ENCODE measurements around the gene PLEKHB2. TPM values are rescaled to one million over a fixed set of nuclear protein-coding genes. Genes with fewer than 3 reads are reported as not detected.

PLEKHB2 gene
- total and polyA plus RNA-seq, 3 experiments from 2014 or later, result 47.7 to 84.5 (median 48.2) TPM

DNA sequence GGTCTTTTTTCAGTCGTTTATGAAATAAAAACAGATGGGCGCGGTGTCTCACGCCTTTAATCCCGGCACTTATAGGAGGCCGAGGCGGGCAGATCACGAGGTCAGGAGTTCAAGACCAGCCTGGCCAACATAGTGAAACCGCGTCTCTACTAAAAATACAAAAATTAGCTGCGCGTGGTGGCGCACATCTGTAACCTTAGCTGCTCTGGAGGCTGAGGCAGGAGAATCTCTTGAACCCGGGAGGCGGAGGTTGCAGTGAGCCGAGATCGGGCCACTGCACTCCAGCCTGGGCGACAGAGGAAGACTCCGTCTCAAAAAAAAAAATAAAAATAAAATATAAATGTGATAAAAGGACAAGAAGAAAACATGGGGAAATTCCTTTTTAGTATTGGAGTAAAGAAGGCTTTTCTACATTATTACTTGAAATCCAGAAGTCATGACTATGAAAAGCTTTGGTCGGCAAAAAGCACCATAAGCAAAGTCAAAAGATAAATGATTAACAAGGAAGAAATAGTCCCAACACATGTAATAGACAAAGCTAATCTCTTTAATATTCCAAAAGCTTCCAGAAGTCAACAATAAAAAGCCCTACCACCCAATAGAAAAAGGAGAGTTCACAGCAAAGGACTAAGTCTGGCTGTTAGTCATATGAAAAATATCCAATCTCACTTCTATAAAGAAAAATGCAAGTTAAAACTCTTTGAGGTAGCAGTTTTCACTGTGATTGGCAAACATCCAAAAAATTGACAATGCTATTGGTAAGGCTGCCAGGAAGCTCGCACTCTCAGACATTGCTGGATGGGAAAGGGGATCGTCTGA is 10.5 kb upstream of the PLEKHB2 start:
- Mint-ChIP-seq H3K27ac (peak overlapping the region in 6 of 8 donors; percentile 81 to 98 (median 96)), H3K27me3 (peaks cover 0 to 3% of the 10 kb centered on the region in 2 donors), H3K36me3 (peaks cover 0 to 13% (median 0%) of the 10 kb centered on the region in 3 donors), H3K4me1 (peaks cover 17 to 27% (median 26%) of the 10 kb centered on the region in 3 donors), H3K9me3 (no peaks in the 10 kb centered on the region), H3K4me3 (peak overlapping the region; percentile 90 to 99 (median 94))
- H3K36me3 ChIP-seq (ENCODE audit: insufficient read depth, low read length), result no peaks in the 10 kb centered on the region
- no peaks in the 10 kb centered on the region for H3K27me3 ChIP-seq (ENCODE audit: insufficient read depth, low read length, poor library complexity, severe bottlenecking)
- no peak overlapping the region for H3K27ac ChIP-seq (ENCODE audit: low read depth, low read length)
- no peak overlapping the region for H3K4me3 ChIP-seq (ENCODE audit: low read length)
- no peaks in the 10 kb centered on the region for H3K9me3 ChIP-seq (ENCODE audit: low read length)
- DNase-seq, result no peak
- POLR2A ChIA-PET, result interaction anchor here (1.4 kb wide), 1 partner anchor 10 kb away, joined by 6 read pairs; the partner anchor contains the start of gene PLEKHB2
- H3K4me1 ChIP-seq (ENCODE audit: insufficient read depth, low read length), result peaks cover 22% of the 10 kb centered on the region
- CTCF ChIA-PET, result interaction anchor here (3.6 kb wide), 1 partner anchor 9 kb away, joined by 20 read pairs; the partner anchor contains the start of gene PLEKHB2

DNA sequence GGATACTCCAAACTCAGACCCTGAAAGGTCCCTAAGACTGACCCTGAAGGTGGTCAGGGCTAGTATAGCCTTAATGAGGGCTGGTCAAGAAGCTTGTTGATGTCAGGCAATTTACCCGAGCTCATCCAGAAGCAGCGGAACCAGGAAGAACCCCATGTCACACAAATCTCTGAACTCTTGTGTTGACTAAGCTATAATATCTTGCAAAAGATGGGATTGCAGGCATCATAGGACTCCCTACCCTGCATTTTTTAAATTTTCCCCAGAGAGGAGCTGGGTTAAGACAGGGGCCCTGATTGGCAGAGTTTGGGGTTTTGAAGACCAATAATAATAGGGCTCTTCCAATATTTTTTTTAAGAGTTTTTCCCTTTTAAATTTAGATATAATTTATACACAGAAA is 2.0 kb upstream of the PLEKHB2 start:
- Mint-ChIP-seq H3K4me1 (peaks cover 34 to 43% (median 38%) of the 10 kb centered on the region in 3 donors), H3K4me3 (peak overlapping the region in 2 of 7 donors; percentile 33 to 63), H3K9me3 (peaks cover 0 to 3% (median 0%) of the 10 kb centered on the region in 5 donors), H3K27me3 (peaks cover 0 to 2% of the 10 kb centered on the region in 2 donors), H3K36me3 (peaks cover 0 to 9% (median 0%) of the 10 kb centered on the region in 3 donors), H3K27ac (peak overlapping the region in 6 of 8 donors; percentile 31 to 83 (median 74))
- Histone ChIP-seq H3K4me1 (ENCODE audit: insufficient read depth, low read length) (peaks cover 30% of the 10 kb centered on the region), H3K27me3 (ENCODE audit: insufficient read depth, low read length, poor library complexity, severe bottlenecking) (no peaks in the 10 kb centered on the region), H3K9me3 (ENCODE audit: low read length) (no peaks in the 10 kb centered on the region), H3K4me3 (ENCODE audit: low read length) (no peak overlapping the region), H3K36me3 (ENCODE audit: insufficient read depth, low read length) (no peaks in the 10 kb centered on the region), H3K27ac (ENCODE audit: low read depth, low read length) (no peak overlapping the region)
- POLR2A ChIA-PET, result interaction anchor here (0.7 to 2.6 kb wide), 4 partner anchors 9 to 922 kb away, joined by 3 to 38 read pairs (median 8); partner anchors contain the start of genes FAM168B and SMPD4
- CTCF ChIA-PET, result interaction anchor here (2.1 to 3.6 kb wide), 2 partner anchors 10 to 306 kb away, joined by 8 to 20 read pairs; partner anchors contain the start of gene FAM168B
- no peak for DNase-seq

DNA sequence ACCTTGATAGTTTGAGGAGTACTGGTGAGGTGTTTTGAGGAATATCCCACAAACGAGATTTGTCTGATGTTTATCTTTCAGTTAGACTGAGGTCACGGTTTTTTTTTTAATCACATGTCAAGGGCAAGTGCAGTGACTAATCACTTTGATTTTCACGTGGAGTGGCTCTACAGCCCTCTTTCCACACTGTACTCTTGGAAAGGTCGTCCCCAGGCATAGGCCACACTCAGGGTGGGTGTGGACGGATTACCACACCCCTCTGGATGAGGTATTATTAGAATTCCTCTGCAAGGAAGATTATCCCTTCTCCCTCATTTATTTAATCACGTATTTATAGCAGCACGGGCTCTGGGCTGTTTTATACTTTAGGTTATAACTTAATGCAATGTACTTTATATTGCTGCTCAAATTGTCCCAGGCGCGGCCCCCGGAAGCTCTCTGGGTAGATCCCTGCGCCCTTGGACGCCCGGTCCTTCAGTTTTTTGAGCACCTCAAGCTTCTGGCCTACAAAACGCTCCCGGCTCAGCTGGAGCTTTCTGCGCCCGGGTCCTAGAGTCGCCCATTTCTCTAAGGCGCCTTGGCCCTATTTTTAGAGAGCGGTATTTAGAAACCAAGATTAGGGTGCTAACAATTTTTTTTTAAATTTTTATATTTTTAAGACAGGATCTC is 515 bp upstream of the PLEKHB2 start:
- Mint-ChIP-seq H3K36me3 (peaks cover 0 to 19% (median 2%) of the 10 kb centered on the region in 3 donors), H3K4me3 (peak overlapping the region; percentile 85 to 100 (median 96)), H3K4me1 (peaks cover 42 to 54% (median 50%) of the 10 kb centered on the region in 3 donors), H3K9me3 (peaks cover 0 to 3% (median 0%) of the 10 kb centered on the region in 5 donors), H3K27ac (peak overlapping the region; percentile 81 to 99 (median 98)), H3K27me3 (peaks cover 0 to 2% of the 10 kb centered on the region in 2 donors)
- POLR2A ChIA-PET, result interaction anchor here (1.3 to 2.6 kb wide), 3 partner anchors 10 to 64 kb away, joined by 3 to 38 read pairs (median 6); partner anchors contain the start of gene FAM168B
- CTCF ChIA-PET, result interaction anchor here (0.9 to 3.6 kb wide), 4 partner anchors 11 to 388 kb away, joined by 3 to 20 read pairs (median 6); partner anchors contain the start of genes FAM168B and MZT2A
- DNase-seq, result peak; percentile 24 to 77 (median 67)
- Histone ChIP-seq H3K27ac (ENCODE audit: low read depth, low read length) (peak overlapping the region; percentile 94), H3K36me3 (ENCODE audit: insufficient read depth, low read length) (no peaks in the 10 kb centered on the region), H3K9me3 (ENCODE audit: low read length) (no peaks in the 10 kb centered on the region), H3K4me1 (ENCODE audit: insufficient read depth, low read length) (peaks cover 33% of the 10 kb centered on the region), H3K4me3 (ENCODE audit: low read length) (peak overlapping the region; percentile 89), H3K27me3 (ENCODE audit: insufficient read depth, low read length, poor library complexity, severe bottlenecking) (no peaks in the 10 kb centered on the region)

DNA sequence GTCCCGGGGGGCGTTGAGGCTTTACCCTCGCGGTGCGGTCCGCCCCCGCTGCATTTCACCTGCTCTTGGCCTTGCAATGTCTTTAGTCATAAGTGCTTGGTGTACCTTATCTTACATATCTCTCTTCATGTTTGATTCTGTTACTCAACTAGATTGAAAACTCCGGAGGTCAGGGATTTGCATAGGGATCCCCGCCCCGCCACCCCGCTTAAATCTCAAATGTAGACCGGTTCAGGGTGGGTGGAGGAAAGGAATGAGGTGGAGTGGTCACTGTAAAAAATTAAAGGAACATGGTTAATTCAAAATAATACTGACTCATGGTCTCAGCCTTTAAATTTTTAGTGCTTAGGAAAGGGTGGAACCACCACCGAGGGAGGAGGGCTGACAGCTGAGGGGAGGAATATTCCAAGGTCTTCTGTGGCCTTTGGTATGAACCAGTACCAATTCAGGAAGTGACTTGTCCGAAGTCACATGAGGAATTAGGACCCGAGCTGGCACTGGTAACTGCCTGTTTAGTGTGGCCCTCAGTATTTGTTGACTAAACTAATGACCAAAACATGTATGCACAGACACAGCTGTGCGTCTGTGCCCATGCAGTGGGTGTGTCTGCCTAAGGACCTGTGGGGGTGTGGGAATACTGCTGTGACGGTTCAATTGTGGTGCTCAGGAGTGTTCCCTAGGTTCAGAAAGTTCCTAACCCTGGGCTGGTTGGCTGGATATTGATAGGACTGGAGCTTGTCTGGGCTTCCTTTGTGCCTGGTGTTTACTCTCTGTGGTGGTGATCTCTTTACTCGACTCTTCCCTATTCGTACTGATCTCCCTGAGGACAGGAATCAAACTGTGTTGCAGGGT is 1.0 kb downstream of the PLEKHB2 start:
- POLR2A ChIA-PET, result interaction anchor here (2.6 kb wide), 1 partner anchor 13 kb away, joined by 38 read pairs; the partner anchor contains the start of gene FAM168B
- Histone ChIP-seq H3K9me3 (ENCODE audit: low read length) (no peaks in the 10 kb centered on the region), H3K27me3 (ENCODE audit: insufficient read depth, low read length, poor library complexity, severe bottlenecking) (no peaks in the 10 kb centered on the region), H3K4me1 (ENCODE audit: insufficient read depth, low read length) (peaks cover 44% of the 10 kb centered on the region), H3K4me3 (ENCODE audit: low read length) (peak overlapping the region; percentile 89), H3K36me3 (ENCODE audit: insufficient read depth, low read length) (no peaks in the 10 kb centered on the region), H3K27ac (ENCODE audit: low read depth, low read length) (peak overlapping the region; percentile 94)
- Mint-ChIP-seq H3K9me3 (peaks cover 0 to 3% (median 0%) of the 10 kb centered on the region in 5 donors), H3K27ac (peak overlapping the region; percentile 81 to 99 (median 98)), H3K4me1 (peaks cover 52 to 67% (median 65%) of the 10 kb centered on the region in 3 donors), H3K27me3 (peaks cover 0 to 2% of the 10 kb centered on the region in 2 donors), H3K4me3 (peak overlapping the region; percentile 85 to 100 (median 96)), H3K36me3 (peaks cover 0 to 28% (median 10%) of the 10 kb centered on the region in 3 donors)
- CTCF ChIA-PET, result interaction anchor here (1.5 to 3.6 kb wide), 2 partner anchors 13 kb away, joined by 3 to 20 read pairs; partner anchors contain the start of gene FAM168B
- peak in 2 of 5 donors; percentile 13 to 19 for DNase-seq

DNA sequence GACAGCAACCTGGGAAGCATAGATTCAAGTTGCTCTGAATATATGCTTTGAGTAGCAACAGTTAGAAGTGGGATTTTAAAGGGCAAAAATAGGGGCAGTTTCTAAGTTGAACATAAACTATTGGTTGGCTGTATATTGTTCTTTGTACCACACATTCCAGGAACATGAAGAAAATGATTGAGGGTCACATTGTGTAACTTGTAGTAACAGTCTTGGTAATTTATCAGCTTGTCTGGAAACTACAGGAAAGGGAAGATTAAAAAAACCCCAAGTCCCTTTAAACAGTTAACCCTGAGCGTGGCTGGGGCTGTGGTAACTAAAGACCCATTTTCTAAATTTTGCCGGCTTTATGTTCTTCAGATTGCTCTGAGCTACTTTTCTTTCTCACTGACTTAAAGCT is 7.4 kb downstream of the PLEKHB2 start:
- DNase-seq, result no peak
- Mint-ChIP-seq H3K36me3 (peaks cover 6 to 54% (median 22%) of the 10 kb centered on the region in 3 donors), H3K27ac (peak overlapping the region in 2 of 8 donors; percentile 51 to 68), H3K4me3 (no peak overlapping the region), H3K27me3 (no peaks in the 10 kb centered on the region), H3K9me3 (no peaks in the 10 kb centered on the region), H3K4me1 (peaks cover 66 to 88% (median 87%) of the 10 kb centered on the region in 3 donors)
- CTCF ChIA-PET, result no interaction called here
- H3K4me3 ChIP-seq (ENCODE audit: low read length), result no peak overlapping the region
- H3K27me3 ChIP-seq (ENCODE audit: insufficient read depth, low read length, poor library complexity, severe bottlenecking), result no peaks in the 10 kb centered on the region
- no peak overlapping the region for H3K27ac ChIP-seq (ENCODE audit: low read depth, low read length)
- peaks cover 26% of the 10 kb centered on the region for H3K4me1 ChIP-seq (ENCODE audit: insufficient read depth, low read length)
- POLR2A ChIA-PET, result interaction anchor here (0.6 kb wide), 1 partner anchor 9 kb away, joined by 9 read pairs; no protein-coding TSS in a partner anchor
- no peaks in the 10 kb centered on the region for H3K36me3 ChIP-seq (ENCODE audit: insufficient read depth, low read length)
- H3K9me3 ChIP-seq (ENCODE audit: low read length), result no peaks in the 10 kb centered on the region

DNA sequence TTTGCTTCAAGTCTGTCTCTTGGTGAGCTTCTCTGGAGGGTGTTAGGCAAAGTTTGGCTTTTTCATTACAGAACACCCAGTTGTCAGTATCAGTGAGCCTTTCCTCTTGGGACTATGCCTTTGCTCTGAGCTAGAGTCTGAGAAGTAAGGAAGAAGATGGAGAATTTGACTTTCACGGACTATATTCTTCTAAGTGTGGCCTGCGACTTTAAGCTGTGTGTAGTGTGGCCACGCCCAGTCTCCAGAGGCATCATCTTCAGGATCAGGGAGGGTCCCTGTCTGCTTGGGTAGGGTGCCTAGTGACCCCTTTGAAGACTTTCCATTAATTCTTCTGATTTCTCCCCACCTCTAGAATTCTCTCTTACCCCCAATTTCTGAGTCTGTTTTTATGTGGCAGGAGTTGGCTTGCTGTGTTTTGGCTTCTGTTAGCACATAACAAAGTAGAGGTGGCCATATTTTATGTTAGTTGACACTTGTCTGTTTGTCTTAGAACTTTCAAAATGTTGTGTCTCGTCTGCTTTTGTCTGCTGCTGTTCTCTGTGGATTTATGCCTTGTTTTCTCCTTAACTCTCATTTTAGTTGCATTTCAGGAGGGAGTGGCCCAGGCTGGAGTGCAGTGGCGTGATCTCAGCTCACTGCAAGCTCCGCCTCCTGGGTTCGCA is 8.6 kb downstream of the PLEKHB2 start:
- H3K36me3 Mint-ChIP-seq, result peaks cover 6 to 56% (median 25%) of the 10 kb centered on the region in 3 donors
- Histone ChIP-seq H3K36me3 (ENCODE audit: insufficient read depth, low read length) (no peaks in the 10 kb centered on the region), H3K4me1 (ENCODE audit: insufficient read depth, low read length) (peaks cover 20% of the 10 kb centered on the region), H3K4me3 (ENCODE audit: low read length) (no peak overlapping the region), H3K27ac (ENCODE audit: low read depth, low read length) (no peak overlapping the region), H3K27me3 (ENCODE audit: insufficient read depth, low read length, poor library complexity, severe bottlenecking) (no peaks in the 10 kb centered on the region), H3K9me3 (ENCODE audit: low read length) (no peaks in the 10 kb centered on the region)
- POLR2A ChIA-PET, result no interaction called here
- peak overlapping the region in 3 of 8 donors; percentile 36 to 85 (median 63) for H3K27ac Mint-ChIP-seq
- no peaks in the 10 kb centered on the region for H3K9me3 Mint-ChIP-seq
- H3K27me3 Mint-ChIP-seq, result no peaks in the 10 kb centered on the region
- H3K4me1 Mint-ChIP-seq, result peaks cover 66 to 86% (median 84%) of the 10 kb centered on the region in 3 donors
- DNase-seq, result no peak
- CTCF ChIA-PET, result no interaction called here
- peak overlapping the region in 1 of 7 donors; percentile 37 for H3K4me3 Mint-ChIP-seq
